ENCODE results near the gene CUX1.

The CUX1 gene

DNA sequence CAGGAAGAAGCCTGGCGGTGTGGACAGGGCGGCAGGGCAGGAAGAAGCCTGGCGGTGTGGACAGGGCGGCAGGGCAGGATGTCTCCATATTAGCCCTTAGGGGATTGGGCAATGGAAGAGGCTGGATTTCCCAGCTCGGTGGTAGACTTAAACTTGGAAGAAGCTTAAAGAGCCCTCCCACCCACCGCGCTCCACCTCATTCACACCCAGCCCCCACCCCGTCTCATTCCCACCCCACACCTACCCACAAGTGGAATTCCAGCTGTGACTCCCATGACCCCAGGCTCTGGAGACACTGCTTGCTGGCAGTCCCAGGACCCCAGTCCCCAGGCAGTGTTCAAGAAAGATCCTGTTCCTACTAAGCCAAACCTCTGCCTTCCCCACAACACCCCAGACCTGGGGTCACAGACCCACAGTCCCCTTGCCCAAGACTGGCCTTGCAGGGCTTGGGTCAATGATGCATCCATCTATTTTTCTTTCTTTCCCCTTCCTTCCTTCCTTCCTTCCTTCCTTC is 504.8 kb downstream of the CUX1 start:
- no peak for TF ChIP-seq RAD21 (IDR thresholded peaks at IDR 0.05; ENCODE audit: low read depth)
- TF ChIP-seq FOXM1 (IDR thresholded peaks at IDR 0.05; ENCODE audit: borderline replicate concordance, low read depth) = no peak
- no peak for TF ChIP-seq EP300 (IDR thresholded peaks at IDR 0.05; ENCODE audit: borderline replicate concordance)
- TF ChIP-seq, protein P1, sequence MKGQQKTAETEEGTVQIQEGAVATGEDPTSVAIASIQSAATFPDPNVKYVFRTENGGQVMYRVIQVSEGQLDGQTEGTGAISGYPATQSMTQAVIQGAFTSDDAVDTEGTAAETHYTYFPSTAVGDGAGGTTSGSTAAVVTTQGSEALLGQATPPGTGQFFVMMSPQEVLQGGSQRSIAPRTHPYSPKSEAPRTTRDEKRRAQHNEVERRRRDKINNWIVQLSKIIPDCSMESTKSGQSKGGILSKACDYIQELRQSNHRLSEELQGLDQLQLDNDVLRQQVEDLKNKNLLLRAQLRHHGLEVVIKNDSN (IDR thresholded peaks at IDR 0.05) = no peak
- TF ChIP-seq TAF1 (IDR thresholded peaks at IDR 0.05; ENCODE audit: low read depth) = no peak
- TF ChIP-seq TCF12 (IDR thresholded peaks at IDR 0.05; ENCODE audit: low read depth) = no peak
- TF ChIP-seq CREB1 (IDR thresholded peaks at IDR 0.05; ENCODE audit: low read depth) = no peak
- no peak for TF ChIP-seq CEBPB (IDR thresholded peaks at IDR 0.05)
- no peak for TF ChIP-seq NFIC (IDR thresholded peaks at IDR 0.05)
- no peak for TF ChIP-seq TEAD4 (IDR thresholded peaks at IDR 0.05)
- TF ChIP-seq EGR1 (IDR thresholded peaks at IDR 0.05) = no peak

GRCh38 chr7:102323914-102324195 is 506.4 kb downstream of the CUX1 start:
- TF ChIP-seq, protein P2, sequence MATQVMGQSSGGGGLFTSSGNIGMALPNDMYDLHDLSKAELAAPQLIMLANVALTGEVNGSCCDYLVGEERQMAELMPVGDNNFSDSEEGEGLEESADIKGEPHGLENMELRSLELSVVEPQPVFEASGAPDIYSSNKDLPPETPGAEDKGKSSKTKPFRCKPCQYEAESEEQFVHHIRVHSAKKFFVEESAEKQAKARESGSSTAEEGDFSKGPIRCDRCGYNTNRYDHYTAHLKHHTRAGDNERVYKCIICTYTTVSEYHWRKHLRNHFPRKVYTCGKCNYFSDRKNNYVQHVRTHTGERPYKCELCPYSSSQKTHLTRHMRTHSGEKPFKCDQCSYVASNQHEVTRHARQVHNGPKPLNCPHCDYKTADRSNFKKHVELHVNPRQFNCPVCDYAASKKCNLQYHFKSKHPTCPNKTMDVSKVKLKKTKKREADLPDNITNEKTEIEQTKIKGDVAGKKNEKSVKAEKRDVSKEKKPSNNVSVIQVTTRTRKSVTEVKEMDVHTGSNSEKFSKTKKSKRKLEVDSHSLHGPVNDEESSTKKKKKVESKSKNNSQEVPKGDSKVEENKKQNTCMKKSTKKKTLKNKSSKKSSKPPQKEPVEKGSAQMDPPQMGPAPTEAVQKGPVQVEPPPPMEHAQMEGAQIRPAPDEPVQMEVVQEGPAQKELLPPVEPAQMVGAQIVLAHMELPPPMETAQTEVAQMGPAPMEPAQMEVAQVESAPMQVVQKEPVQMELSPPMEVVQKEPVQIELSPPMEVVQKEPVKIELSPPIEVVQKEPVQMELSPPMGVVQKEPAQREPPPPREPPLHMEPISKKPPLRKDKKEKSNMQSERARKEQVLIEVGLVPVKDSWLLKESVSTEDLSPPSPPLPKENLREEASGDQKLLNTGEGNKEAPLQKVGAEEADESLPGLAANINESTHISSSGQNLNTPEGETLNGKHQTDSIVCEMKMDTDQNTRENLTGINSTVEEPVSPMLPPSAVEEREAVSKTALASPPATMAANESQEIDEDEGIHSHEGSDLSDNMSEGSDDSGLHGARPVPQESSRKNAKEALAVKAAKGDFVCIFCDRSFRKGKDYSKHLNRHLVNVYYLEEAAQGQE (IDR thresholded peaks at IDR 0.05; ENCODE audit: low read depth) = no peak
- TF ChIP-seq TEAD4 (IDR thresholded peaks at IDR 0.05) = no peak
- no peak for TF ChIP-seq CEBPB (IDR thresholded peaks at IDR 0.05)
- no peak for TF ChIP-seq EP300 (IDR thresholded peaks at IDR 0.05; ENCODE audit: borderline replicate concordance)
- no peak for TF ChIP-seq TCF12 (IDR thresholded peaks at IDR 0.05; ENCODE audit: low read depth)
- TF ChIP-seq CREB1 (IDR thresholded peaks at IDR 0.05; ENCODE audit: low read depth) = no peak
- TF ChIP-seq EGR1 (IDR thresholded peaks at IDR 0.05) = no peak
- TF ChIP-seq FOXM1 (IDR thresholded peaks at IDR 0.05; ENCODE audit: borderline replicate concordance, low read depth) = no peak
- TF ChIP-seq NFIC (IDR thresholded peaks at IDR 0.05) = no peak
- TF ChIP-seq TAF1 (IDR thresholded peaks at IDR 0.05; ENCODE audit: low read depth) = no peak
- TF ChIP-seq ZBTB7A (IDR thresholded peaks at IDR 0.05; ENCODE audit: low read depth) = no peak
- TF ChIP-seq, protein P3, sequence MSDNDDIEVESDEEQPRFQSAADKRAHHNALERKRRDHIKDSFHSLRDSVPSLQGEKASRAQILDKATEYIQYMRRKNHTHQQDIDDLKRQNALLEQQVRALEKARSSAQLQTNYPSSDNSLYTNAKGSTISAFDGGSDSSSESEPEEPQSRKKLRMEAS (IDR thresholded peaks at IDR 0.05) = no peak
- TF ChIP-seq, protein P1 (IDR thresholded peaks at IDR 0.05) = no peak
- TF ChIP-seq YY1 (IDR thresholded peaks at IDR 0.05; ENCODE audit: low read depth) = no peak
- no peak for TF ChIP-seq RAD21 (IDR thresholded peaks at IDR 0.05; ENCODE audit: low read depth)

- TF ChIP-seq EP300 (IDR thresholded peaks at IDR 0.05; ENCODE audit: borderline replicate concordance) (no peak), CEBPB (IDR thresholded peaks at IDR 0.05) (no peak), YY1 (IDR thresholded peaks at IDR 0.05; ENCODE audit: low read depth) (no peak), TCF12 (IDR thresholded peaks at IDR 0.05; ENCODE audit: low read depth) (no peak), CREB1 (IDR thresholded peaks at IDR 0.05; ENCODE audit: low read depth) (no peak), TEAD4 (IDR thresholded peaks at IDR 0.05) (no peak), RAD21 (IDR thresholded peaks at IDR 0.05; ENCODE audit: low read depth) (no peak)
- TF ChIP-seq, protein P2 (IDR thresholded peaks at IDR 0.05; ENCODE audit: low read depth) = no peak
- TF ChIP-seq, protein P3 (IDR thresholded peaks at IDR 0.05) = no peak
Observed at GRCh38 chr7:102326157-102326889, 508.9 kb downstream of the CUX1 start.
